GM18867 (cell line): Measurements from ENCODE around the gene PPFIA1.

Experiments
- ATAC-seq: cut with Tn5 transposase; IDR thresholded peaks from one replicate; pipeline ENCODE4 v1.9.1; 2021; ENCODE audit warnings: mild to moderate bottlenecking, moderate library complexity; ENCODE audit not compliant: unreplicated experiment

PPFIA1 gene

DNA sequence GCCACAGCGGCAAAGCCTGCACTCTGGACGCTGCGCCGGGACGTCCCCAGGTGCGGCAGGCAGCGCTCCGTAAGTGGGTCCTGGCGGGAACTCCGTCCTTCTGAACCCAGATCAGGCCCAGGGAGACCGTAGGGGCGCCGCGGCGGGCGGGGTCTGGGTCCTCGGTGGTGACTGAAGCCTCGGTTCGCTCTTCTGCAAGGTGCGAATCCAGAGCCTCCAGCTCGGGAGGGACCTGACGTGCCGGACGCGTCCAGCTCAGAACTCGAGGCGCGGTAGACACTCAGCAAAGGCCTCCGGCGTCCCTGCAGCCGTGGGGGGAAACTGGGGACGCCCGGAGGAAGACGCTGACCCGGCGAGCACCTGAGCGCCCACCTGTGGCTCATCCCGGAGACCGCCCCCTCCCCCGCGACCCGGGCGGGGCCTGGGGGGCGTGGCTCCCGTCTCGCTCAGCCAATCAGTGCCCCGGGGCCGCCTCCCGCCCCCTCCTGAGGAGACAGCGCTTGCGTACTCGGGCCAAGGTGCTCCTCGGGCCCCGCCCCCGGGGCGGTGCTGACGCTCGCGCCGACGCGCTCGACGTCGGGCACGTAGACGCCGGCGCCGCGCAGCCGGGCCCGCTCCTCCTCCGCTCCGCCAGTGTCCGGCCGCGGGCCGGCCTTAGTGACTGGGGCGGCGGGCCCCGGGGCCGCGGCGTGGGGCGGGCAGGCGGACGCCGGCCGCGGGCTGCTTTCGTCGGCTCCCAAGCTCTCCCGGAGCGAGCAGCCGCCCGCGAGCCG lies at the start of gene PPFIA1:
Gene PPFIA1 (plus strand): TSS at position 587 of the 773 bp plus-strand sequence. CDS start 1,483 bp downstream, outside the sequence.
- peak; percentile 89 for ATAC-seq

DNA sequence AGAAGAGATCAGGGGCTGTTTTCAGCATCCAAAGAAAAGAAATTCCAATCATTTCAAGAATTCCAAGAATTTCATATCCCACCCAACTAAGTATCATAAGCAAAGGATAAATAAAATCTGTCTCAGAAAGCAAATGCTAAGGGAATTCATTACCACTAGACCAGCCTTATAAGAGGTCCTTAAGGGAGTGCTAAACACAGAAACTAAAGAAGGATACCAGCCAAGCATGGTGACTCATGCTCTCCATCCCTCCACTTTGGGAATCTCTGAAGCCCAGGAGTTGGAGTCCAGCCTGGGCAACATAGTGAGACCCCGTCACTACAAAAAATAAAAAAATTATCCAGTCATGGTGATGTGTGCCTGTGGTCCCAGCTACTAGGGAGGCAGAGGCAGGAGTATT lies 49.6 kb upstream of the PPFIA1 start:
- ATAC-seq, result no peak

DNA sequence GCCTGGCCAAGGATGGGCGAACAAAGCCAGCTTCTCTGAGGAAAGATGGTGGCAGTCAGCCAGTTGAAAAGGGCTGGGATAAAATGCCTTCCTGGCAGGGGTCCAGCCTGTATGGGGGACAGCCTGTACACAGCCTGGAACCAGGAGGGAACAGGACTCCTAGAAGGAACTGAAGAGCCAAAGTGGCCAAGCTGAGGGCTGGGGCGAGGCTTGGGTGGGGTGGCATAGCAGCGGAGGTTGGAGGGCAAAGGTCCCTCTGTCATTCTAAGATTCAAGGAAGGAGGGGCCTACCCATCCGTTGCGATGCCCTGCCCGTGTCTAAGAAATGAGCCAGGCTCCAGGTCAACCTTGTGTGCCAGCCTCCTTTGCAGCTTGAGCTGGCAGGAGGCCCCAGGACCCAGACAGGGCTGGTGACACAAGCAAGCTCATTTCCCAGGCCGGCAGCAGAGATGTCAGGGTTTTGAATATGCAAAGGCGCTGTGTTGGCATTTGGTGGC lies 44.8 kb upstream of the PPFIA1 start:
- no peak for ATAC-seq

DNA sequence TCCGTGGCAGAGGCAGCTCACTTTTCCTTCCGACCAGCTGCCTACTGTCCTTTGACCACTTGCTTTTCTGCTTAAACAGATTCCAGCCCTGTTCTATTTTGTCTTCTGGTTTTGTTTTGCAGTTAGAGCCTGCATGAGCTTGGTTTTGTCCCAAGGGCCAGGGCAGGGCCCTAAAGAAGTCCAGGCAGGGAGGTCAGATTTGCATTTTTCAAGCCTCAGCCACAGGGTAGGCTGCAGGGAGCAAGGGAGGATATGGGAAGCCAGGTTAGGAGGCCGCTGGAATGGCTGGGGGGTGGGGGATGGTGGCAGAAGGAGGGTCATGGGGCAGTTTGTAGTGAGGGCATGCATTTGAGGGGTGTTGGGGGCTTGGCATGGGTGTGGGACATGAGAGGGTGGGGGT lies 44.3 kb upstream of the PPFIA1 start:
- no peak for ATAC-seq

DNA sequence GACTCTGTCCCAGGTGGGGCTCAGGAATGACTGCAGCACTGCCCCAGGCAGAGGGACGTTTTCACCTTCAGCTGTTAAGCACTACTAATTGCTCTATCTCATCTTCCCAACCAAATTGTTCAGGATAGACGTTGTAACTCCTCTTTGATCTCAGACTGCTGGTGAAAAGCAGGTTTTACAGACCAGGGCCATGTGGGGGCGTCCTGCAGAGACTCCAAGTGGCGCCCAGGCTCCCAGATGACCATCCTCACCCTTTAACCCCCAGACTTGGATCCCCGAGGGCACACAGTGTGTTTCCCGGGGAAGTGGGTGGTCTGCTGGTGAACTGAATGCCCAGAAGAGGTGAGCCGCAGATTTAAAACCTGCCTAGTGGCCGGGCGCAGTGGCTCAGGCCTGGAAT lies 43.5 kb upstream of the PPFIA1 start:
- no peak for ATAC-seq

DNA sequence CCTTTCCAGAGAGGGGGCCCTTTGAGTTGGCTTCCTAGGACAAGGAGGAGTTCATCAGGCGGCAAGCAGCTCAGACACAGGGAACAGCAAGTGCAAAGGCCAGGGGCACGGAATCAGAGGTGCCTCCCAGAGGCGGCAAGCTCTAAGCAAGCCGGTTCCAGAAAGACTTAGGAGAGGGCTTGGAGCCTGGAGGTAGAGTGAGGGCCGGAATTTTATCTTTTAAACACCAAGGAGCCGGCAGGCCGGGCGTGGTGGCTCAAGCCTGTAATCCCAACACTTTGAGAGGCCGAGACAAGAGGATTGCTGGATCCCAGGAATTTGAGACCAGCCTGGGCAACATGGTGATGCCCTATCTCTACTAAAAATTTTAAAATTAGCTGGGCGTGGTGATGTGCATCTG lies 40.8 kb upstream of the PPFIA1 start:
- ATAC-seq, result no peak

DNA sequence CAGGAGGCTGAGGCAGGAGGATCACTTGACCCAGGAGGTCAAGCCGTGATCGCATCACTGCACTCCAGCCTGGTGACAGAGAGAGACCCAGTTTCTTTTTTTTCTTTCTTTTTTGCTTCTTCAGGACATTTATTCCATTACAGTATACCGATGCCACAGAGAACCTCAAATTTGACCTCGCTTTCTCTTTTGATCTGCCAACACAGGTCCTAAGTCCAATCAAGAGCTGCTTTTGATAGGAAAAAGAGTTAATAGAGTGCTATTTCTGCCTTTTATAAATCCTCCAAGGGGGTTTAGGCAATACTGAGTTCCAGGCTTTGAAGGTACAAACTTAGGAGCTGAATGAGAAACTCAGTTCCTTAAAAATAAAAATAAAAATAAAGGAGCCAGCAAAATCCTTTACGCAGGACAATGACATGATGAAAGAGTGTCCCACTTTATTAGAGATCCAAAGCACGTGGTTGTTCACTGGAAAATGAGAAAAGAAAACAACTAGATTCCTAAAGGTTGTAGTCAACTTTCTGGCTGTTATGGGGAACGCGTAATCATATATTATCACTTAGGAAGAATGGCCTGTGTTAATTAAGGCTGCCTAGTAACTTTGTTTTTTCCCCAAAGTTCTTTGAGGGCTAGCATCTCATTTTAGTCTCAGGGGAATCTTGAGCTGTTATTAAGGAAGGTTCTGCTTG lies 40.2 kb upstream of the PPFIA1 start:
- no peak for ATAC-seq

DNA sequence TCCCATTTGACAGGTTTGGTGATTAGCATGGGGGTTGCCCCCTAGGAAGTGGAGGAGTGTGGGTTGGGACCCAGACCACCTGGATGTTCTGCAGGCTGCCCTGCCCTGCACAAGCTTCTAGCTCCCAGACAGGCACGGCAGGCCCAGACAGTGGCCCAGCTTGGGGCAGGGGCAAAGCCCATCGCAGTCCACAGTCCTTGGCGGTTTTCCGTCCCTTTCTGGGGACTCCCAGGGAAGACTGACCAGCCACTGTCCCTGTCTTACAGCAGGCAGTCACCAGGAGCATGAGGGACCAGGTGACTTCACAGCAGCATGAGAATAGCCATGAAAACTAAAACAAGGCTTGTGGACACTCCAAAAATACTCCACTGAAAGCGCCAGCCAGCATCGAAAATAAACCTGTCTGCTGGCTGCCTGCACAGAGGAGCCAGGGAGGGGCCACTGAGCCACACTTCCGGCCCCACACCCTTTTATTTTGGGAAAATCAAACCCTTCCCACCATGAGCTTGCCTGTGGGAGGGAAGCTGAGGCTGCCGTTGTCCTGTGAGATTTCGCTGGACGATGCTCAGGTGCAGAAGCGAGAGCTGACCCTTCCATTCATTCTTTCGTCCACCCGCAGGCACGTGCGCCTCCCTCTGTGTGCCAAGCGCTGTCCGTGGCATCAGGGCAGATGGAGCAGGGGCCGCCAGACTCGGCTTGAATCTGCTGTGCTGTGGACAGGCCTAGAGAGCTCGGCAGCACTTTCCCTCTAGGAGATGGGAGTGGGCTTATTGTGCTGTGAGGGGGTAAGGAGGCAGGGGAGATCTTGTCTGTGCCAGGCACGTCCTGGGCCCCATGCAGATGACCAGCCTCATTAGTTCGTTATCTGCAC lies 39.4 kb upstream of the PPFIA1 start:
- no peak for ATAC-seq

DNA sequence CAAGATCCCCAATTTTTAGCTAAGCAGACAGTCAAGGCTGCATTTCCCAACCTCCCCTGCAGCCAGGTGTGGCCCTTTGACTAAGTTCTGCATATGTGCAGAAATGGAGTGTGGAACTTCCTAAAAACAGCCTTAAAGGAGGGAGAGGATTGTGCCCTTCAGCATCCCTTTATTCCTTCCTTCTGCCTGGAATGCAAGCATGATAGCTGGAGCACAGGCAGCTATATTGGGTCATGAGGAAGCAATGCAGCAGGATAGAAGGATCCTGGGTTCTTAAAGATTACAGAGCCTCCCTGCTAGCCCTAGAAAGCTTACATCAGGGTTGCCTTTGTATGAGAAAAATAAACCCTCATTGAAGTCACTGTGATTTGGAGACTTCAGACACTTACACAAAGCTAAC lies 37.5 kb upstream of the PPFIA1 start:
- ATAC-seq, result no peak

DNA sequence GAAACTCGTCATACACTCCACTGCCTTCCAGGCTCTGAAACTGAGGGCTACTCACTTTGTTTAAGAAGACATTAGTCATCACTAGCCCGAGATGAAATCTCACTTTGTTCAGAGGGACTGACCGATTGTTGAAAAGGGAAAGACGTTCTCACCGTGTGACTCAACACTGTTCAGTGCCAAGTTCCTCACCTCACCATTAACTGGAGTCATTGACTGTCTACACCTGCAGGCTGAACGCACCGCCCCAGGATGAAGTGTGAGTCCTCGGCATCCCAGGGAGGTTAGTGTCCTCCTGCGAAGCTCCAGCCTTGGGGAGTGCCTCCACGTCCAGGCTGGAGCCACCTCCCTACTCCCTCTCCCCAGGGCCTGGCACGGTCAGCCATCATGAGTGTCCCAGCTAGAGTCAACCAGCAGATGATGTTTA lies 37.0 kb upstream of the PPFIA1 start:
- ATAC-seq, result no peak

DNA sequence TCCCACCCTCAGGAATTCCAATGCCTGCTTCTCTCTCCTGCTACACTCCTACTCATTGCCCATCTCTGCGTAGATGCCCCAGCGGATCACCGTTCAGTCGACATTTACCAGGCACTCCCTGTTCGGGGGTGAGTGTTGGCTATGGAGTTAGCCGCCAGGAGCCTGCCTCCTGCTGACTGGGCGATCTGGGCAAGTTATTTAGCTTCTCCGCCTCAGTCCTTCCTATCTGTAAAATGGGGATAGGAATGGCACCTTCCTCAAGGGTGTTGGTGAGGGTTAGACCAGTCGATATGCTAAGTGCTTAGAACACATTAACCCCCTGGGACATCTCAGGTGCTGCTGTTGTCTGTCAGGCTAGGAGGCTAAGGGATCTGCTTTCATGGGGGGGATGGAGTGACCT lies 36.5 kb upstream of the PPFIA1 start:
- ATAC-seq, result no peak

DNA sequence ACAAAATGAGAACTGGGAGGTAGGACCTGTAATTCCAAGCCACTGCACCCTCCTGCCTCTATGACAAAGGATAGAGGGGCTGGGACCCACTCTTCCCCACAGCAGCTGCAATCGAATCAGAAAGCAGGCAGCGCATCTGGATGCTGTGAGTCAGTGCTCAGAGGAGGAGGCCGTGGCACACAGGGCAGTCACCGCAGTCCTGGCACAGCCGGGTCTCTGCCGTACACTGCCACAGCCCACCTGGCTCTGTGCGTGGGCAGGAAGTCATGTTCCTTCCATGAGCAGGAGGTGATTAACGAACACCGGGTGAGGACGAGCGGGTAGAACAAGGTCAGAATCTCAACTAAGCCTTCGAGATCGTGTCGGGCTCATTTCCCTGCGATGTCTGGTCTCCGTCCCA lies 30.2 kb upstream of the PPFIA1 start:
- ATAC-seq, result no peak

DNA sequence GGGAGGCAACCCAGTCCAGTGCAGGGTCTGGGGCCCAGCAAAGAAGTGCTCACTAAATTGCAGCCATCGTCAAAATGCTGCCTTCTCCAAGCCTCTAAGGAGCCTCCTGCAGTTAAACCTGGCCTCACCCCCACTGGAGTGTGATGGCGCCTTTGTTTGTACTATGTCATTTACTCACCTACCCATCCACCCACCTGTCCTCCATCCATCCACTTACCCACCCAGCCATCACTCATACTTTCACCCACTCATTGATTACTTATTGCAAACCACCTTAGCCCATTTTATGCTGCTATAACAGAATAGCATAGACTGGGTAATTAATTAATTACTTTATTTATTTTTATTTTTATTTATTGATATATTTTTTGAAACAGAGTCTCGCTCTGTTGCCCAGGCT lies 28.8 kb upstream of the PPFIA1 start:
- ATAC-seq, result no peak

DNA sequence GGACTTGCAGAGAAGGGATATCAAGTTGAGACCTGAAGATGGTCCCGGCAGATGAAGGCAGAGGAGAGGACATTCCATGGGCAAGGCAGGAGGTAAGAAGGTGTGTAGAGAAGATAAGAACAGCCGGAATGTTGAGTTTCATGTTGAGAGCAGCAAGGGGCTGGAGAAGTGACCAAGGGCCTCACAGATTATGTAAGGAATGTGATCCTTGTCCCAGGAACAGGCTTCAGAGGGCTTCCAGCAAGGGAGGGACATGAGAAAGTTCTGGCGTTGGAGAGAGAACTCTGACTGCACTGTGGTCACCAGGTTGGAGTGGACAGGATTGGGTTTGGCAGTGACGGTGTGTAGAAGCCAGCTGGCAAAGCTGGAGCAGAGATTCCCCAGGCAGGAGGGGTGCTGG lies 27.6 kb upstream of the PPFIA1 start:
- ATAC-seq, result no peak

DNA sequence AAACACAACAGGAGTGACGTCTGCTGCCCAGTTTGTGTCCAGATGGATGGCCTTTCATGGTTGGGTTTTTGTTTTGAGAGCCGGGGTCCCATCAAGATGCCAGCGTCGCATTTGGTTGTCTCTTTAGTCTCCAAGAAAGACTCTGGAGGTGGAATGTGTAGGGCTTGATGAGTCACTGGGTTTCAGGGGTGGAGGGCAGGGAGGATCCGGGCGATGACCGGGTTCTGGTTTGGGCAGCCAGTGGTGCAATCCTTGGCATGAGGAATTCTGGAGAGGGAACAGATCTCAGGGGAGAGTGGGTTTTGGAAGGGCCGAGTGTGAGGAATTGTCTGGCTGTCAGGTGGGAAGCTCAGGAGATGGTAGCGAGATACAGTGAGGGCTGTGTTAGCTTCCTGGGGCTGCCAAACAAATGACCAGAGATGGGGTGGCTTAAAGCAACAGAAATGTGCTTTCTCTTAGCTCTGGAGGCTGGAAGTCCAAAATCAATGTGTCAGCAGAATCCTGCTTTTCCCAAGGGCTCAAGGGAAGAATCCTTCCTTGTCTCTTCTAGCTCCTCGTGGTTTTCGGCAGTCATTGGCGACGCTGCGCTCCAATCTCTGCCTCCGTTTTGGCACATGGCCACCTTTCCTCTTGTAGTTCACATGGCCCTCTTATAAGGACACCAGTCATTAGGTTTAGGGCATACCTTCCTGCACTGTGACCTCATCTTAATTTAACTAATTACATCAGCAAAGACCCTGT lies 26.4 kb upstream of the PPFIA1 start:
- ATAC-seq, result no peak

DNA sequence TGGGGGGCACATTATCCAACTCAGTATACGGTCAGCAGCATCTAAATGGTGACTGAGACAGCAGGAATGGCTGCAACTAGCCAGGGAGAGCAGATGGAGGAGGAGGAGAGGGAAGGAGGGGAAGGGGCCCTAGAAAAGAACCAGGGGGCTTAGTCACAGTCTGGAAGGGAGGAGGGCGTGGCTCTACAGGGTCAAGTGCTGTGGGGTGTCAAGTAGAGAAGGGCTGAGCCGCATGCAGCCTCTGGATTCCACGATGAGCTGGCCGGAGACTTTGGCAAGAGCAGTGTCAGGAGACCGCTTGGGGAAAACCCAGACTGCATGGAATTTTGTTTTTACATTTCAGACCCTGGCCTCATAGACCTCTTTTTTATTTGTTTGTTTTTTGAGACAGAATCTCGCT lies 25.8 kb upstream of the PPFIA1 start:
- no peak for ATAC-seq

DNA sequence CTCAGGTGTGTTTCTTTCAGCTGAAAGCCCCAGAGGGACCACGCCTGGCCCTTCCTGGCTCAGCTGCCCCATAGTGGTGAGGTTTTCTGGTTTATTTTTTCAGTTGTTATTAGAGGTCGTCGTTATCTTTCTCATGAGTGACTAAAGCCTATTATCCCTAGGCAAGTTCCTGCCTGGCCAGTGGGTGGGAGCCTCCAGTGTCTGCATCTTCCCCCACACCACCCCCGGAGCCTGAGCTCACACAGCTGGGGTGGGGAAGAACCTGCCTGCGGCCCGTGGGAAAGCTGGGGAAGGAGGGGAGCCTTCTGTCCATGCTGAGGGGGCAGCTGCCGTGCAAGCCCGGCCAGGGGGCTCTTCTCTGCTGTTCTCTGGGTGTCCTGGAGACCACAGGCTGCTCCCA lies 24.3 kb upstream of the PPFIA1 start:
- ATAC-seq, result no peak

DNA sequence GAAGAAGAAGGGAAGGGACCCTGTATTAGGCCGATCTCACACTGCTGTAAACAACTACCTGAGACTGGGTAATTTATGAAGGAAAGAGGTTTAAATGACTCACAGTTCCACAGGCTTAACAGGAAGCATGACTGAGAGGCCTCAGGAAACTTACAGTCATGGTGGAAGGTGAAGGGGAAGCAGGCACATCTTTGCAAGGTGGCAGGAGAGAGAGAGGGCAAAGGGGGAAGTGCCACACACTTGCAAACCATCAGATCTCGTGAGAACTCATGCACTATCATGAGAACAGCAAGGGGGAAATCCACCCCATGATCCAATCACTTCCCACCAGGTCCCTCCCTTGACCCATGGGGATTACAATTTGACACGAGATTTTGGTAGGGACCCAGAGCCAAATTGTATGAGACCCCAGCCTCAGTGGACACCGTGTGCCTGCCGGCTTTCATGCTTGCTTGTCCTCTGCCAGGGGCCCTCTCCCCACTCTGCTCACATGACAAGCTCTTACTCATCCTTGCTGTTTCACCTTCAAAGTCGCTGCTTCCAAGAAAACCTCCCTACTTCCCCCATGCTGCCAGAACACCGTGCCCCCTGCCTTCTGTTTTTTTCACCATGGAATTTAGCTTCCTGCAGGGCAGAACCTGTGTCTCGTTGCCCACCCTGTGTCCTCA lies 23.3 kb upstream of the PPFIA1 start:
- no peak for ATAC-seq

DNA sequence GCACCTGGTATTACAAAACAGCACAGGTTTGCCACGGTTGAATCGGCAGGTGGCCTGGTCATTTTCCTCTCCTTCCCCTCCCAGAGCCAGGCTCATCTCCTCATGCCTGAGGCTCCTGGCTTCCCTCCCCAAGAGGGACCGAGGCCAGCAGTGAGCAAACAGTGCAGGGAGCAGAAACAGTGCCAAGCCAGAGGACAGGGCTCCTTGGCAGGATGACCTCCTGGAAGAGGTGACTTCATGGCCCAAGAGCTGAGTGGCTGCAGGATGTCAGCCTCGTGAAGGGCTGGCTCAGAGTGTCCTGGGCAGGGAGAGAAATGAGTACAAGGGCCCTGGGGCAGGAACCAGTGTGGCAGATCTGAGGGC lies 22.8 kb upstream of the PPFIA1 start:
- no peak for ATAC-seq
